ENCODE results near the gene DDN.
A peak's percentile ranks its signal among the peaks of the same experiment; 100 is the strongest.

DDN gene

GRCh38 chr12:48966177-48966895 lies 32.8 kb downstream of the DDN start:
- no peak for DNase-seq (ENCODE audit: low spot score)

- peak; percentile 53 for DNase-seq (ENCODE audit: low spot score)
These were observed 33.8 kb downstream of the DDN start for GRCh38 chr12:48965298-48965838.

- peak; percentile 13 for DNase-seq (ENCODE audit: low spot score)
These were observed 37.4 kb downstream of the DDN start for GRCh38 chr12:48961801-48962200.

- DNase-seq (ENCODE audit: low spot score) = peak; percentile 12
These were observed 37.8 kb downstream of the DDN start for GRCh38 chr12:48961331-48961730.

- DNase-seq (ENCODE audit: low spot score) = no peak
These were observed 38.3 kb downstream of the DDN start for GRCh38 chr12:48960834-48961233.

DNA sequence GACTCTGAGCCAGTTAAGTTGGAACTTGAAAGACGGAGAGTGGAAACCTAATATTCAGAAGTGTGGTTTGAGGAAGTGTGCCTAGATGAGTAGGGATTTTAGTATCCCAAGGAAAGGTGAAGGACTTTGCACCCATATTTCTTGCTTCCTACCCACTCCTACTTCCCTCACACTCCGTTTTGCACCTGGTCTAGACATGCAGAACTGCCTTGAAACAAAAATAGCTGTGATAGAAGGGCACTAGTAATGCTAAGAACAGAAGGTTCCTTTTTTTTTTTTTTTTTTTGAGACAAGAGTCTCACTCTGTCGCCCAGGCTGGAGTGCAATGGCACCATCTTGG lies 41.2 kb downstream of the DDN start:
- DNase-seq (ENCODE audit: low spot score) = no peak

GRCh38 chr12:48957141-48958048 lies 41.8 kb downstream of the DDN start, which contains the start of gene ARF3:
ARF3 (minus strand) TSS chr12:48957487; CDS start chr12:48941095, 16,392 bp downstream.
- peak; percentile 97 for DNase-seq (ENCODE audit: low spot score)

DNA sequence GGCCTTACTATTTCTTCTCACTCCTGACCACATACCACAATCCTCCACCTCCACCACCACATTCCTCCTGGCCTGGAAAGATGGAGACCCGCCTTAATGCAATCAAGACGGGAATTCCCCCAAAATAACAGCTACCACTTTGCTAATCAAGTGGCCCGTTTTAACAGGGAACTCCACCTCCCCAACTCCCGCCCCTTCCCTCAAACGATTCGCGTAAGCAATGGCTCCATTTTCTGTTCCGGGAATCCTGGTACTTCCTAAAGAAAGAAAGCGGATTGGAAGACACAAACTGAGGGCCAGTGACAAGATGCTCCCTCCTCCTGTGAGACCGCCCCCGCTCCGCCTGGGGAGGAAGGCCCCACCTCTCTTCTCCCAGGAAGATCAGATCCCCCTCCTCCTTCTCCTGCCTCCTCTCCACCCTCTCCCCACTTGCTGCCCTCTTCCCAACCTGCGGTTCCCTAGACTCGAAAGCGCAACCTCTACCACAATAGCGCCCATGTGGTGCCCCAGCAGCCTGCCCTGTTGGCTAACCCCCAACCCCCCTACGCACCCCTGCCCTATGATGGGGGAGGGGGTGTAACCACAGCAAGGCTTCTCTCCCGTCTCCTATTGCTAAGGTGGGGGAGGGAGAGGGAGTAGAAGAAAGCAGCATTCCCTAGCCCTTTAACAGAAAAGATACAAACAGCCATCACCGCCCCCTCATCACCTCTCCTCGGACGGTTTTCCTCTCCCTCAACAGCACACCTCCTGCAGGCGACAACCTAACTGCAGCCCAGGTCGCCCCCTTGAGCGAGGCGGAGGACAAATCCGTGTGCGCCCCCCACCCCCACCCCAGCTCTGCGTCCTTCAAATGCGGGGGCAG lies 42.7 kb downstream of the DDN start:
- DNase-seq (ENCODE audit: low spot score) = peak; percentile 92

DNA sequence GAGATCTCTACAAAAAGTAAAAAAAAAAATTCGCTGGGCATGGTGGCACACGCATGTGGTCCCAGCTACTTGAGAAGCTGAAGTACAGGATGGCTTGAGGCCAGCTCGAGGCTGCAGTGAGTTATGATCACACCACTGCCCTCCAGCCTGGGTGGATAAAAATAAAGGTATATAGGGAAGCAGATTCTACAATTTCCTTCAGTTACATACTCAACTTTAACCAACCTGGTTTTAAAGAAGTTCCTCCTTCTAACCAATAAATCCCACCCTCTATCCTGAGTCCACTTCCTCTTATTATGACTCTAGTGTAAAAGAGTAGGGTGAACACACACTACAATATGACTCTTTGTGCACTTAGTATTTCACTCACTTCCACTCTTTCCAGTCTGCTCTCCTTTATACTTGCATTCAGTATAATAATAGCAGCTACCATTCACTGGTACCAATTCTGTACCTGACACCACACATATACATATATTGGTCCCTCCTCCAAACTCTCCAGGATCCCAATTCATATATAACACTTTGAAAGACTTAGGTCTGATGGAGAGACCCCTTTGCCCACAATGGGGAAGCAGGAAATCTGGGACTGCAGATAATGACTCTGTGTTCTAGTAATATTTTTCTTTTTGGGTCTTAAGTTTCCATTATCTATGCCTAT lies 44.2 kb downstream of the DDN start:
- no peak for DNase-seq (ENCODE audit: low spot score)

- DNase-seq (ENCODE audit: low spot score) = no peak
These were observed 45.1 kb downstream of the DDN start for GRCh38 chr12:48954061-48954460.

- no peak for DNase-seq (ENCODE audit: low spot score)
These were observed 46.5 kb downstream of the DDN start for GRCh38 chr12:48952691-48953090.

GRCh38 chr12:48947727-48948126 lies 51.4 kb downstream of the DDN start:
- DNase-seq (ENCODE audit: low spot score) = no peak

DNA sequence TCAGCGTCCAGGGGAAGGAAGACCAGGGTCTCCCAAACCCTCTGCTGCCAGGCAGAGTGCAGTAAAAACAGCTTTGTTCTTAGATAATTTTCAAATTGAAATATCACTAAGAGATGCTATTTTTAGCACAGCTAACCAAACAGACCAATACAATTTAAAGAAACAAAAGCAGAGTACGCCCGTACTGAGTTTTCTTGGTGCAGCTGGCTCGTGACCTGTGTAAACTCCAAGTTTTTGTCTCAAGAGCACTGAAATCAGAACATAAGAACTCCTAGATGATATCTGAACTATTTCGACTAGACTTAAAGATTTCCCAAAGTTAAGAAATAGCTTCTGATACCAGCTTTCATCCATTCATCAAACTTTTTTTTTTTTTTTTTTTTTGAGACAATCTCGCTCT lies 52.2 kb downstream of the DDN start:
- no peak for DNase-seq (ENCODE audit: low spot score)

DNA sequence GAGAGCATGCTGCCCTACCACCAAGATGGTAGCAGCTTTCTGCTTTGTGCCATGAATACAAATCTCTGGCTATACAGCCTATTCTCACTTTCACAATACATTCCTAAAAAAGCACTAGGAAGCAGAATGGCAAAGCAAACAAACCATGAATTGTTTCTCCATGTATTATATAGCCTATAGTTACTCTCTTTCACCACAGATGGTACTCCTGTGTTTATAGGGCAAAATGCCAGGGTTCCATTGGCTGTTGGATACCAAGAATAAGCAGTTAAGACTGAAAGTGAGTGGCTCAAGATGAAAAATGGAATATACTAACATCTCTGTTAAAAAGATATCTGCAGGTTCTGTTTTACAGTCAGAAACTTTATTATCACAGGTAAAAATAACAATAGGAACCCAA lies 53.0 kb downstream of the DDN start:
- no peak for DNase-seq (ENCODE audit: low spot score)

Data from AG08396 (cell line).